AG04450 (cell line): Measurements from ENCODE around the gene MARCHF3. TPM values are rescaled to one million over a fixed set of nuclear protein-coding genes. Genes with fewer than 3 reads are reported as not detected.

Source experiments
- CTCF ChIA-PET: fragments of 300-600, 350-600 bp; formaldehyde crosslinking; extraction: SDS; loops from one replicate; lab custom pipeline; 2022; ENCODE audit warnings: antibody characterized with exemption, inconsistent platforms; lab: Charles Lee
- POLR2A ChIA-PET: fragments of 350-600 bp; formaldehyde crosslinking; extraction: SDS; loops from one replicate; lab custom pipeline; 2021; ENCODE audit warnings: antibody characterized with exemption, inconsistent platforms; lab: Yijun Ruan, JAX
- DNase-seq: peaks from one replicate; pipeline ENCODE4 v3.0.0-alpha.2; 2011; ENCODE audit warnings: low read depth, low spot score
- H3K27ac ChIP-seq: one replicate; pipeline ENCODE4 v1.5.1; 2012; ENCODE audit warnings: low read depth, low read length, control low read depth
- H3K27me3 ChIP-seq: one replicate; pipeline ENCODE4 v1.6.0; 2012; ENCODE audit warnings: low read length; ENCODE audit not compliant: control insufficient read depth, insufficient read depth
- H3K4me3 ChIP-seq: 2 replicates; pipeline ENCODE4 v1.5.1; 2011; ENCODE audit warnings: mild to moderate bottlenecking, low read depth, low read length, control low read depth
- H3K9me3 ChIP-seq: 2 replicates; pipeline ENCODE4 v1.5.1; 2012; ENCODE audit warnings: low read length; ENCODE audit not compliant: control insufficient read depth, insufficient read depth
- polyA plus RNA-seq: library from polyadenylated mRNA; depleted of rRNA; stranded (reverse); fragments of >200 nt; gene quantifications from 2 replicates; pipeline ENCODE4 v1.2.3, GENCODE V29; 2011
- TF ChIP-seq, protein P1 (sequence below): IDR thresholded peaks from 2 replicates; pipeline ENCODE4 v1.5.1; 2011; ENCODE audit warnings: low read depth, low read length, control low read depth, inconsistent platforms

Gene MARCHF3
- polyA plus RNA-seq, 1 experiment: 6.7 TPM

DNA sequence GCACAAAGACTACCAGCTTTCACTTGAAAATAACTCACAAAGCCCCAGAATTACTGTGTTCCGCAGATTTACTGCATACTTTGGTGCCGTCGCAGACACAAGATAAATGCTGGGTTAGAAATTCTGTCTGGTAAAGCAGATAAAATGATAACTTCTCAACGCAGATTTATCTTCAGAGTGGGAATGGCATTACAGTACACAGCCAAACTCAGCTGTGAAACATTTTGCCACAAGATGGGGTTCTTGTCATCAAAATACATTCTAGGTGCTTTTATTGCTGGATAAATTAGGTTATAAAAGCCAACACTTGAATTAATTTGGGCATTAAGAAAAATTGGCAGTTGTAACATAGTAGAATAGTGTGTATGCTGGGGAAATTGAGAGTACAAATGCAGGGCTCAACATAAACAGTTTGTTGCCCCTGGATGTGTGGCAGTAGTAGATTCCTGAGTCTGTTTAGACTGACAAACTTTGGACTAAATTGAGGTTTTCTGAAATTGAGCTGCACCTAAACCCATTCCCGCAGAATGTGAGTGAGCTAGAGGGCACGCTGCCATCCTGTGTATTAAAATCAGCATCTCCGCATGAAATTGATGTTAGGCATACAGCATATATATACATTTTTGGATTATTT lies 192.3 kb downstream of the MARCHF3 start:
- Histone ChIP-seq H3K27me3 (no peaks in the 10 kb centered on the region), H3K4me3 (no peak overlapping the region), H3K9me3 (no peaks in the 10 kb centered on the region), H3K27ac (no peak overlapping the region)
- no peak for DNase-seq
- ChIA-PET POLR2A (no interaction called here), CTCF (interaction anchor here (0.6 to 2.8 kb wide), 23 partner anchors 8 to 655 kb away, joined by 3 to 28 read pairs (median 4); partner anchors contain the start of gene MEGF10)
- TF ChIP-seq, protein P1, sequence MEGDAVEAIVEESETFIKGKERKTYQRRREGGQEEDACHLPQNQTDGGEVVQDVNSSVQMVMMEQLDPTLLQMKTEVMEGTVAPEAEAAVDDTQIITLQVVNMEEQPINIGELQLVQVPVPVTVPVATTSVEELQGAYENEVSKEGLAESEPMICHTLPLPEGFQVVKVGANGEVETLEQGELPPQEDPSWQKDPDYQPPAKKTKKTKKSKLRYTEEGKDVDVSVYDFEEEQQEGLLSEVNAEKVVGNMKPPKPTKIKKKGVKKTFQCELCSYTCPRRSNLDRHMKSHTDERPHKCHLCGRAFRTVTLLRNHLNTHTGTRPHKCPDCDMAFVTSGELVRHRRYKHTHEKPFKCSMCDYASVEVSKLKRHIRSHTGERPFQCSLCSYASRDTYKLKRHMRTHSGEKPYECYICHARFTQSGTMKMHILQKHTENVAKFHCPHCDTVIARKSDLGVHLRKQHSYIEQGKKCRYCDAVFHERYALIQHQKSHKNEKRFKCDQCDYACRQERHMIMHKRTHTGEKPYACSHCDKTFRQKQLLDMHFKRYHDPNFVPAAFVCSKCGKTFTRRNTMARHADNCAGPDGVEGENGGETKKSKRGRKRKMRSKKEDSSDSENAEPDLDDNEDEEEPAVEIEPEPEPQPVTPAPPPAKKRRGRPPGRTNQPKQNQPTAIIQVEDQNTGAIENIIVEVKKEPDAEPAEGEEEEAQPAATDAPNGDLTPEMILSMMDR: peak; percentile 57

DNA sequence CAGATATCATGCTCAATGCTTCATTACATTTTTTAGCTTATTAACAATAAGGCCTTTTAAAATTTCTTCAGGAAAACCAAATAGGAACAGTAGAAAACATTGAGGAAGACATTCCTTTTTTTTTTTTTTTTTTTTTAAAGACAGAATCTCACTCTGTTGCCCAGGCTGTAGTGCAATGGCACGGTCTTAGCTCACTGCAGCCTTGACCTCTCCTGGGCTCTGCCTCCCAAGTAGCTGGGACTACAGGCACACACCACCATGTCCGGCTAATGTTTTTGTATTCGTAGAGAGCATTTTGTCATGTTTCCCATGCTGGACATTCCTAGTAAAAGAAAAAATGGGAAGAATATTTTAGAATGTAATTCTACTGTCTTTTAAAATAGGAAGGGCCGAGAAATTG lies 193.1 kb downstream of the MARCHF3 start:
- ChIA-PET POLR2A (interaction anchor here (0.6 kb wide), 1 partner anchor 13 kb away, joined by 3 read pairs; no protein-coding TSS in a partner anchor), CTCF (interaction anchor here (0.6 to 2.8 kb wide), 24 partner anchors 8 to 658 kb away, joined by 3 to 28 read pairs (median 4); partner anchors contain the start of gene MEGF10)
- Histone ChIP-seq H3K27ac (no peak overlapping the region), H3K27me3 (no peaks in the 10 kb centered on the region), H3K4me3 (no peak overlapping the region), H3K9me3 (no peaks in the 10 kb centered on the region)
- TF ChIP-seq, protein P1: no peak
- DNase-seq: no peak

DNA sequence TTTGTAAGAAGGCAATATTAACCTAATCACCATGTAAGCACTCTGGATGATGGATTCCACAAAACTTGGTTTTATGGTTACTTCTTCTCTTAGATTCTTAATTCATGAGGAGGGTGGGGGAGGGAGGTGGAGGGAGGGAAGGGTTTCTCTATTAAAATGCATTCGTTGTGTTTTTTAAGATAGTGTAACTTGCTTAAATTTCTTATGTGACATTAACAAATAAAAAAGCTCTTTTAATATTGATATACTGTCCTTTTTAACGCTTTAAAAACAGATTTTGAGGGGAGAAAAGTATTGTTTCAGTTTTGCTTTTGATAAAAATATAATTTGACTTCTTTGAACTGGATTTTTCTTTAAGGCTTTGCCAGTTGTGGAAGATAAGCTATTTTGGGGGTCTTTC lies 193.6 kb downstream of the MARCHF3 start:
- Histone ChIP-seq H3K9me3 (no peaks in the 10 kb centered on the region), H3K27ac (no peak overlapping the region), H3K27me3 (no peaks in the 10 kb centered on the region), H3K4me3 (no peak overlapping the region)
- TF ChIP-seq, protein P1: no peak
- ChIA-PET CTCF (interaction anchor here (0.6 to 2.8 kb wide), 14 partner anchors 9 to 659 kb away, joined by 3 to 28 read pairs (median 6); partner anchors contain the start of gene MEGF10), POLR2A (interaction anchor here (0.6 kb wide), 1 partner anchor 14 kb away, joined by 3 read pairs; no protein-coding TSS in a partner anchor)
- DNase-seq: no peak

DNA sequence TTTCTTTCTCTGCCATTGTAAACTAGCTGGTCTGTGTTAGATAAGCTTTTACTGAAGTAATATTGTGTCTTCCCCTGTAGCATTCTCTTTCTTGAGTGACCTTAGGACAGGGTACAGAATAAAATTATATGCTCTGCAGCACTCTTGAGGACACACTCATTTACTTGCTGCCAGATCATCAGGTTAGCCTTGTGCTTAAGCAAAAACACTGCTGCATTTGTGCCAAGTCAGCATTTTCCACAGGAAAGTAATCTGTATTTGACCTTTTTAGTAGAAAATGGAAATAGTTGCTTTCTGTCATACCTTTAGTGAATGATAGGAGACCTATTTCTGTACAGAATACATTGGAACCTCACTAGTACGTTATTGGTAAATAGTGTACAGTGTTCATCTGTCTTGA lies 199.2 kb downstream of the MARCHF3 start:
- Histone ChIP-seq H3K4me3 (no peak overlapping the region), H3K27me3 (no peaks in the 10 kb centered on the region), H3K9me3 (no peaks in the 10 kb centered on the region), H3K27ac (no peak overlapping the region)
- CTCF ChIA-PET: interaction anchor here (0.6 to 1.3 kb wide), 4 partner anchors 22 to 662 kb away, joined by 3 read pairs; no protein-coding TSS in a partner anchor
- POLR2A ChIA-PET: no interaction called here
- DNase-seq: no peak
- TF ChIP-seq, protein P1: no peak

DNA sequence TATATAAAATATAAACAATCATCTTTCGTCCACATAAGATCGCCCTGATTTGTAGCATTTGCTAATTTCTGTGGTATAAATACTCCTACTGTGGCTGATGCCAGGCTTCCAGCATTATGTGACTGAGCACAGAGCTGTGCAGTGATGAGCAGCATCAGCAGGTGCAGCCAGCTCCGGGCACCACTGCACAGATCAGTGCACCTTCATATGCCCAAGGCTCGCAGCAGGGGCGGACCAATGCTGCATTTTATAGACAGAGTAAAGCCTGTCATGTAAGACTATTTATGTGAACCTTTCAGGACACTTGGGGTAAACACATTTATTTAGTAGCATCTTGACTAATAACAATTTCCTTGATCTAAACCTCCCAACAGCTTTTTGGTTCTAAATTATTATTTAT lies 200.3 kb downstream of the MARCHF3 start:
- POLR2A ChIA-PET: no interaction called here

More for the DNA sequence above, 200.3 kb downstream of the MARCHF3 start:
- Histone ChIP-seq H3K27me3 (no peaks in the 10 kb centered on the region), H3K9me3 (no peaks in the 10 kb centered on the region), H3K27ac (no peak overlapping the region), H3K4me3 (no peak overlapping the region)
- CTCF ChIA-PET: interaction anchor here (0.8 to 1.3 kb wide), 3 partner anchors 7 to 663 kb away, joined by 3 read pairs; no protein-coding TSS in a partner anchor
- TF ChIP-seq, protein P1: no peak
- DNase-seq: no peak
